Activated CD8-positive, alpha-beta memory T cell treated with anti-CD3 and anti-CD28 coated beads for 24 hours (primary cell): Measurements from ENCODE around the gene ALKBH5.

Experiments
- DNase-seq: peaks from one replicate; pipeline ENCODE4 v3.0.0-alpha.2; 2020

Gene ALKBH5

GRCh38 chr17:18248300-18248731 is 64.7 kb downstream of the ALKBH5 start:
- peak; percentile 83 for DNase-seq

- DNase-seq, result no peak
Measured at GRCh38 chr17:18248811-18249210, 65.2 kb downstream of the ALKBH5 start.

- DNase-seq, result no peak
Measured at GRCh38 chr17:18250259-18250658, 66.6 kb downstream of the ALKBH5 start.

- no peak for DNase-seq
Measured at GRCh38 chr17:18250708-18251107, 67.1 kb downstream of the ALKBH5 start.

GRCh38 chr17:18251204-18251603 is 67.6 kb downstream of the ALKBH5 start:
- no peak for DNase-seq

GRCh38 chr17:18252160-18252559 is 68.5 kb downstream of the ALKBH5 start:
- DNase-seq, result no peak

- DNase-seq, result no peak
Measured at GRCh38 chr17:18253187-18253884, 69.7 kb downstream of the ALKBH5 start.

- no peak for DNase-seq
Measured at GRCh38 chr17:18253947-18254821, 70.6 kb downstream of the ALKBH5 start.

- DNase-seq, result no peak
Measured at GRCh38 chr17:18254888-18255649, 71.4 kb downstream of the ALKBH5 start.

GRCh38 chr17:18256351-18256750 is 72.7 kb downstream of the ALKBH5 start:
- DNase-seq, result no peak

- DNase-seq, result no peak
Measured at GRCh38 chr17:18256776-18257175, 73.1 kb downstream of the ALKBH5 start.

- no peak for DNase-seq
Measured at GRCh38 chr17:18257268-18257981, 73.8 kb downstream of the ALKBH5 start.

GRCh38 chr17:18257982-18258355 is 74.3 kb downstream of the ALKBH5 start:
- peak; percentile 79 for DNase-seq

- peak; percentile 85 for DNase-seq
Measured at GRCh38 chr17:18258356-18259038, 74.9 kb downstream of the ALKBH5 start, which contains the start of gene FLII. Gene FLII (minus strand): TSS chr17:18258738. CDS start chr17:18258690, 48 bp downstream.
